ENCODE measurements around the gene LCE3E. TPM values are rescaled to one million over a fixed set of nuclear protein-coding genes. Genes with fewer than 3 reads are reported as not detected.

LCE3E gene
- total RNA-seq, 1 donor from 2014 or later = not detected

GRCh38 chr1:152546704-152547103 is 19.9 kb downstream of the LCE3E start:
- Mint-ChIP-seq H3K36me3 (ENCODE audit: low read depth) (no peaks in the 10 kb centered on the region), H3K27ac (ENCODE audit: unreplicated experiment) (no peak overlapping the region), H3K27me3 (ENCODE audit: low read depth) (no peaks in the 10 kb centered on the region), H3K4me1 (ENCODE audit: low read depth) (no peaks in the 10 kb centered on the region), H3K4me3 (ENCODE audit: unreplicated experiment) (no peak overlapping the region), H3K9me3 (ENCODE audit: low read depth) (peaks cover 37% of the 10 kb centered on the region)
- no peak for TF ChIP-seq CTCF (IDR thresholded peaks at IDR 0.05)
- DNase-seq (ENCODE audit: low spot score) = no peak

GRCh38 chr1:152543820-152544219 is 22.8 kb downstream of the LCE3E start:
- H3K4me1 Mint-ChIP-seq (ENCODE audit: low read depth) = no peaks in the 10 kb centered on the region
- no peaks in the 10 kb centered on the region for H3K27me3 Mint-ChIP-seq (ENCODE audit: low read depth)
- no peak for TF ChIP-seq CTCF (IDR thresholded peaks at IDR 0.05)
- no peaks in the 10 kb centered on the region for H3K36me3 Mint-ChIP-seq (ENCODE audit: low read depth)
- DNase-seq (ENCODE audit: low spot score) = no peak
- no peak overlapping the region for H3K4me3 Mint-ChIP-seq (ENCODE audit: unreplicated experiment)
- H3K9me3 Mint-ChIP-seq (ENCODE audit: low read depth) = peaks cover 43% of the 10 kb centered on the region
- no peak overlapping the region for H3K27ac Mint-ChIP-seq (ENCODE audit: unreplicated experiment)

GRCh38 chr1:152539901-152540300 is 26.7 kb downstream of the LCE3E start:
- DNase-seq (ENCODE audit: low spot score) = no peak
- H3K36me3 Mint-ChIP-seq (ENCODE audit: low read depth) = no peaks in the 10 kb centered on the region
- H3K4me3 Mint-ChIP-seq (ENCODE audit: unreplicated experiment) = no peak overlapping the region
- H3K4me1 Mint-ChIP-seq (ENCODE audit: low read depth) = no peaks in the 10 kb centered on the region
- H3K27ac Mint-ChIP-seq (ENCODE audit: unreplicated experiment) = no peak overlapping the region
- H3K27me3 Mint-ChIP-seq (ENCODE audit: low read depth) = no peaks in the 10 kb centered on the region
- no peak for TF ChIP-seq CTCF (IDR thresholded peaks at IDR 0.05)
- peaks cover 41% of the 10 kb centered on the region for H3K9me3 Mint-ChIP-seq (ENCODE audit: low read depth)

- peaks cover 26% of the 10 kb centered on the region for H3K9me3 Mint-ChIP-seq (ENCODE audit: low read depth)
- DNase-seq (ENCODE audit: low spot score) = no peak
These were observed 29.1 kb downstream of the LCE3E start for GRCh38 chr1:152537496-152537895.

GRCh38 chr1:152535774-152536173 is 30.8 kb downstream of the LCE3E start:
- H3K4me1 Mint-ChIP-seq (ENCODE audit: low read depth) = no peaks in the 10 kb centered on the region
- H3K27ac Mint-ChIP-seq (ENCODE audit: unreplicated experiment) = no peak overlapping the region
- H3K9me3 Mint-ChIP-seq (ENCODE audit: low read depth) = peaks cover 21% of the 10 kb centered on the region
- DNase-seq (ENCODE audit: low spot score) = no peak
- H3K4me3 Mint-ChIP-seq (ENCODE audit: unreplicated experiment) = no peak overlapping the region
- TF ChIP-seq CTCF (IDR thresholded peaks at IDR 0.05) = no peak
- H3K36me3 Mint-ChIP-seq (ENCODE audit: low read depth) = no peaks in the 10 kb centered on the region
- no peaks in the 10 kb centered on the region for H3K27me3 Mint-ChIP-seq (ENCODE audit: low read depth)

More at GRCh38 chr1:152537496-152537895, 29.1 kb downstream of the LCE3E start:
- Mint-ChIP-seq H3K4me3 (ENCODE audit: unreplicated experiment) (no peak overlapping the region), H3K4me1 (ENCODE audit: low read depth) (no peaks in the 10 kb centered on the region), H3K27me3 (ENCODE audit: low read depth) (no peaks in the 10 kb centered on the region), H3K36me3 (ENCODE audit: low read depth) (no peaks in the 10 kb centered on the region), H3K27ac (ENCODE audit: unreplicated experiment) (no peak overlapping the region)
- no peak for TF ChIP-seq CTCF (IDR thresholded peaks at IDR 0.05)

Data from chondrocyte (in vitro differentiated cells).